Endodermal cell (in vitro differentiated cells): Measurements from ENCODE around the gene SOX5. TPM values are rescaled to one million over a fixed set of nuclear protein-coding genes. Genes with fewer than 3 reads are reported as not detected.

Source experiments
- DNase-seq: peaks from one replicate; pipeline ENCODE4 v3.0.0-alpha.2; 2017
- H3K27ac ChIP-seq: 2 replicates; pipeline ENCODE4 v1.5.1; 2013; ENCODE audit warnings: mild to moderate bottlenecking, low read depth, low read length, moderate library complexity
- H3K27me3 ChIP-seq: 2 replicates; pipeline ENCODE4 v1.6.1; 2013; ENCODE audit warnings: mild to moderate bottlenecking, low read length, moderate library complexity; ENCODE audit not compliant: insufficient read depth, control insufficient read depth, poor library complexity, severe bottlenecking
- H3K36me3 ChIP-seq: 2 replicates; pipeline ENCODE4 v1.7.0; 2013; ENCODE audit warnings: mild to moderate bottlenecking, low read length, moderate library complexity; ENCODE audit not compliant: control insufficient read depth, insufficient read depth
- H3K4me1 ChIP-seq: one replicate; pipeline ENCODE4 v1.7.0; 2013; ENCODE audit warnings: low read length; ENCODE audit not compliant: control insufficient read depth, insufficient read depth
- H3K4me3 ChIP-seq: 2 replicates; pipeline ENCODE4 v1.5.1; 2013; ENCODE audit warnings: mild to moderate bottlenecking, low read length, moderate library complexity
- H3K9ac ChIP-seq: 2 replicates; pipeline ENCODE4 v1.6.1; 2013; ENCODE audit warnings: mild to moderate bottlenecking, low read length, moderate library complexity; ENCODE audit not compliant: poor library complexity, severe bottlenecking; ENCODE audit errors: extremely low read depth
- H3K9me3 ChIP-seq: 2 replicates; pipeline ENCODE4 v1.6.1; 2013; ENCODE audit warnings: mild to moderate bottlenecking, low read length, moderate library complexity; ENCODE audit not compliant: control insufficient read depth
- H3K27ac Mint-ChIP-seq: 2 replicates; pipeline ENCODE4 v1.8.0; 2020; ENCODE audit warnings: mixed read lengths
- H3K27me3 Mint-ChIP-seq: 2 replicates; pipeline ENCODE4 v1.8.0; 2021; ENCODE audit warnings: mild to moderate bottlenecking, mixed read lengths; ENCODE audit not compliant: insufficient read depth
- H3K36me3 Mint-ChIP-seq: 2 replicates; pipeline ENCODE4 v1.8.0; 2020; ENCODE audit warnings: low read depth, mixed read lengths
- H3K4me1 Mint-ChIP-seq: 2 replicates; pipeline ENCODE4 v1.8.0; 2020; ENCODE audit warnings: mixed read lengths
- H3K4me3 Mint-ChIP-seq: 2 replicates; pipeline ENCODE4 v1.8.0; 2020; ENCODE audit warnings: mild to moderate bottlenecking, moderate library complexity, mixed read lengths
- H3K9me3 Mint-ChIP-seq: 2 replicates; pipeline ENCODE4 v1.8.0; 2020; ENCODE audit warnings: mild to moderate bottlenecking, mixed read lengths
- CTCF ChIP-seq: fragments of 200-600 bp; sonication (generic); conservative IDR thresholded peaks from 2 replicates; pipeline ENCODE4 v1.5.0; 2021; ENCODE audit warnings: antibody characterized with exemption, mild to moderate bottlenecking
- WGBS, 2 experiments: methylation state at CpG; one replicate each; pipeline versions ENCODE4 v1.1.5 to v1.1.7; 2013; ENCODE audit warnings: missing lambda C conversion rate in 2 of 2, mixed read lengths in 1 of 2; ENCODE audit not compliant: insufficient coverage in 1 of 2, insufficient read length in 1 of 2; 5-methylcytosine and 5-hydroxymethylcytosine counted together
- total RNA-seq, 2 donors: library from RNA; stranded (reverse); fragmentation: NEBNext Ultra II Directional in 1 of 2; extraction: Animal tissue kit (Norgen Biotek cat#: 25700) in 1 of 2; gene quantifications; 2 replicates in 1 of 2; 3 replicates in 1 of 2; pipeline ENCODE4 v1.2.1, GENCODE V29; 2021

The SOX5 gene
- total RNA-seq, 2 donors from 2014 or later: 6.8 to 30.7 TPM

- TF ChIP-seq CTCF: no peak
Observed at GRCh38 chr12:23855813-23856212, 93.7 kb downstream of the SOX5 start.

GRCh38 chr12:23854598-23854997 is 94.9 kb downstream of the SOX5 start:
- H3K27ac Mint-ChIP-seq: no peak overlapping the region
- peaks cover 5% of the 10 kb centered on the region for H3K4me1 Mint-ChIP-seq
- peaks cover 19% of the 10 kb centered on the region for H3K9me3 Mint-ChIP-seq
- H3K4me1 ChIP-seq: no peaks in the 10 kb centered on the region
- H3K27ac ChIP-seq: no peak overlapping the region
- DNase-seq: no peak
- no peaks in the 10 kb centered on the region for H3K27me3 Mint-ChIP-seq
- no peak overlapping the region for H3K4me3 ChIP-seq
- H3K9me3 ChIP-seq: peaks cover 8% of the 10 kb centered on the region
- peaks cover 17% of the 10 kb centered on the region for H3K36me3 Mint-ChIP-seq
- no peak for TF ChIP-seq CTCF
- H3K4me3 Mint-ChIP-seq: no peak overlapping the region
- H3K36me3 ChIP-seq: no peaks in the 10 kb centered on the region
- no peaks in the 10 kb centered on the region for H3K27me3 ChIP-seq
- no peak overlapping the region for H3K9ac ChIP-seq

More at GRCh38 chr12:23855813-23856212, 93.7 kb downstream of the SOX5 start:
- no peak overlapping the region for H3K9ac ChIP-seq
- no peaks in the 10 kb centered on the region for H3K27me3 Mint-ChIP-seq
- peaks cover 22% of the 10 kb centered on the region for H3K36me3 Mint-ChIP-seq
- H3K36me3 ChIP-seq: no peaks in the 10 kb centered on the region
- 87 to 100% methylated on average over 2 to 4 of the region's 4 CpGs for WGBS, 2 experiments
- H3K9me3 ChIP-seq: peaks cover 19% of the 10 kb centered on the region
- peaks cover 5% of the 10 kb centered on the region for H3K4me1 Mint-ChIP-seq
- peaks cover 29% of the 10 kb centered on the region for H3K9me3 Mint-ChIP-seq
- H3K4me3 ChIP-seq: no peak overlapping the region
- H3K4me3 Mint-ChIP-seq: no peak overlapping the region
- no peak for DNase-seq
- no peak overlapping the region for H3K27ac Mint-ChIP-seq
- no peaks in the 10 kb centered on the region for H3K4me1 ChIP-seq
- H3K27ac ChIP-seq: no peak overlapping the region
- H3K27me3 ChIP-seq: no peaks in the 10 kb centered on the region

GRCh38 chr12:23853640-23854039 is 95.8 kb downstream of the SOX5 start:
- no peaks in the 10 kb centered on the region for H3K36me3 ChIP-seq
- 95% methylated on average over 2 of the region's 3 CpGs; no CpG with 5 or more reads in 1 of the 2 experiments for WGBS, 2 experiments
- Mint-ChIP-seq H3K27ac (no peak overlapping the region), H3K36me3 (peaks cover 8% of the 10 kb centered on the region), H3K4me3 (no peak overlapping the region), H3K27me3 (no peaks in the 10 kb centered on the region), H3K9me3 (peaks cover 9% of the 10 kb centered on the region), H3K4me1 (peaks cover 7% of the 10 kb centered on the region)
- H3K27ac ChIP-seq: no peak overlapping the region
- H3K9ac ChIP-seq: no peak overlapping the region
- no peaks in the 10 kb centered on the region for H3K27me3 ChIP-seq
- no peak for TF ChIP-seq CTCF
- no peaks in the 10 kb centered on the region for H3K4me1 ChIP-seq
- H3K9me3 ChIP-seq: no peaks in the 10 kb centered on the region
- no peak for DNase-seq
- no peak overlapping the region for H3K4me3 ChIP-seq
